HG03159 (cell line): ENCODE results near the gene STARD7.

Source experiments
- ATAC-seq: cut with Tn5 transposase; IDR thresholded peaks from one replicate; pipeline ENCODE4 v1.9.1; 2021; ENCODE audit warnings: mild to moderate bottlenecking, moderate library complexity; ENCODE audit not compliant: unreplicated experiment

Gene STARD7

GRCh38 chr2:96137321-96138178 lies 71.1 kb downstream of the STARD7 start:
- ATAC-seq, result no peak

GRCh38 chr2:96136129-96136720 lies 72.4 kb downstream of the STARD7 start:
- no peak for ATAC-seq

GRCh38 chr2:96135621-96136020 lies 73.0 kb downstream of the STARD7 start:
- no peak for ATAC-seq

GRCh38 chr2:96135171-96135570 lies 73.5 kb downstream of the STARD7 start:
- no peak for ATAC-seq
